GM12878 (cell line): ENCODE measurements around the gene EXOC3L4. TPM values are rescaled to one million over a fixed set of nuclear protein-coding genes. Genes with fewer than 3 reads are reported as not detected.

Source experiments
- ATAC-seq: fragments of 200-7000 bp; cut with Tn5 transposase; 3 replicates; pipeline ENCODE4 v1.9.1; 2020; ENCODE audit warnings: mild to moderate bottlenecking, moderate library complexity
- BruUV-seq: library from RNA; stranded (reverse); fragments of 400-500 nt; replicated peaks from 2 replicates; lab custom pipeline; 2021; lab: Mats Ljungman, UMichigan
- CTCF ChIA-PET: fragments of 300-600 bp; sonication (Branson Sonifier 250); formaldehyde crosslinking; extraction: SDS; loops from one replicate; lab custom pipeline; 2021; ENCODE audit warnings: inconsistent platforms; lab: Yijun Ruan, JAX
- POLR2A ChIA-PET: fragments of 350-600 bp; formaldehyde crosslinking; extraction: SDS; loops from one replicate; lab custom pipeline; 2021; ENCODE audit warnings: inconsistent platforms; lab: Charles Lee
- RAD21 ChIA-PET: fragments of 300-600 bp; sonication (Branson Sonifier 250); formaldehyde crosslinking; loops from one replicate; lab custom pipeline; 2023; ENCODE audit warnings: antibody characterized with exemption; ENCODE audit not compliant: unreplicated experiment; lab: Charles Lee
- SMC1A ChIA-PET: fragments of 300-600 bp; sonication (Branson Sonifier 250); formaldehyde crosslinking; loops from one replicate; lab custom pipeline; 2023; ENCODE audit not compliant: unreplicated experiment, uncharacterized antibody; lab: Charles Lee
- DNase-seq: peaks from one replicate; pipeline ENCODE4 v3.0.0-alpha.2; 2011; ENCODE audit warnings: low read depth, low spot score
- FAIRE-seq: peaks from 3 replicates; lab custom pipeline; 2011; peaks lifted over from hg19 to GRCh38; lab: Jason Lieb, UNC
- H2AFZ ChIP-seq: 2 replicates; pipeline ENCODE4 v1.6.0; 2011; ENCODE audit warnings: low read depth, low read length, control low read depth; ENCODE audit not compliant: control insufficient read depth
- H3K27ac ChIP-seq: 2 replicates; pipeline ENCODE4 v1.5.1; 2011; ENCODE audit warnings: control low read depth; ENCODE audit not compliant: control insufficient read depth, insufficient read depth
- H3K27me3 ChIP-seq, 2 experiments: replicated peaks in 1 of 2; 2 replicates each; pipeline versions ENCODE4 v1.6.0 to v1.6.1; 2011; ENCODE audit warnings: low read length in 1 of 2; ENCODE audit not compliant: control insufficient read depth in 2 of 2, insufficient read depth in 2 of 2
- H3K36me3 ChIP-seq, 2 experiments: 2 replicates each; pipeline ENCODE4 v1.5.1; 2011; ENCODE audit warnings: low read length in 1 of 2; ENCODE audit not compliant: control insufficient read depth in 2 of 2, insufficient read depth in 2 of 2
- H3K4me1 ChIP-seq: 2 replicates; pipeline ENCODE4 v1.6.1; 2011; ENCODE audit warnings: mild to moderate bottlenecking, low read length, moderate library complexity, mixed read lengths; ENCODE audit not compliant: control insufficient read depth, insufficient read depth
- H3K4me2 ChIP-seq: 2 replicates; pipeline ENCODE4 v1.6.0; 2011; ENCODE audit warnings: control low read depth; ENCODE audit not compliant: control insufficient read depth, insufficient read depth
- H3K4me3 ChIP-seq: fragments of 200-600 bp; sonication (generic); 2 replicates; pipeline ENCODE4 v1.5.1; 2016
- H3K79me2 ChIP-seq: 2 replicates; pipeline ENCODE4 v1.6.0; 2011; ENCODE audit warnings: low read length; ENCODE audit not compliant: control insufficient read depth, insufficient read depth
- H3K9ac ChIP-seq: 2 replicates; pipeline ENCODE4 v1.8.0; 2011; ENCODE audit warnings: low read length, control low read depth, mixed read lengths; ENCODE audit not compliant: control insufficient read depth, insufficient read depth
- H3K9me3 ChIP-seq: replicated peaks from 3 replicates; pipeline ENCODE4 v1.5.1; 2011; ENCODE audit warnings: mild to moderate bottlenecking, low read length; ENCODE audit not compliant: control insufficient read depth, insufficient read depth
- H4K20me1 ChIP-seq: 2 replicates; pipeline ENCODE4 v1.6.0; 2011; ENCODE audit not compliant: control insufficient read depth, insufficient read depth
- CBX3 ChIP-seq: fragments of 200-600 bp; sonication (generic); IDR thresholded peaks from 2 replicates; pipeline ENCODE4 v1.6.1; 2016; ENCODE audit warnings: low read depth, borderline replicate concordance
- CUX1 ChIP-seq: IDR thresholded peaks from 2 replicates; pipeline ENCODE4 v1.6.1; 2012; ENCODE audit warnings: improper control_type of control experiment, low read depth, low read length; ENCODE audit not compliant: insufficient replicate concordance
- HSF1 ChIP-seq: fragments of 150-350 bp; IDR thresholded peaks from 2 replicates; pipeline ENCODE4 v1.6.1; 2014; ENCODE audit warnings: mild to moderate bottlenecking, low read depth, low read length
- SP1 ChIP-seq: IDR thresholded peaks from one replicate; pipeline ENCODE4 v1.6.1; 2011; ENCODE audit warnings: low read depth, low read length
- TCF7 ChIP-seq: IDR thresholded peaks from 2 replicates; pipeline ENCODE4 v1.6.1; 2014; ENCODE audit warnings: antibody characterized with exemption, borderline replicate concordance
- ZBTB33 ChIP-seq: fragments of 450-650 bp; IDR thresholded peaks from 2 replicates; pipeline ENCODE4 v1.6.1; 2017; ENCODE audit warnings: mild to moderate bottlenecking
- WGBS: methylation state at CpG from one replicate; pipeline ENCODE4 v1.1.6; 2016; ENCODE audit warnings: low lambda C conversion rate; ENCODE audit not compliant: insufficient replicate concordance, insufficient coverage; ENCODE audit errors: missing lambda C conversion rate; 5-methylcytosine and 5-hydroxymethylcytosine counted together
- in situ Hi-C: fragments of 300-500 bp; cut with MboI; formaldehyde crosslinking; loops from 9 replicates; pipeline ENCODE4 v1.14.3; 2018; ENCODE audit warnings: mixed read lengths
- intact Hi-C: fragments of 100-400 bp; cut with micrococcal nuclease; formaldehyde crosslinking; loops from one replicate; pipeline ENCODE4 v1.14.2; 2022; ENCODE audit not compliant: unreplicated experiment
- polyA plus RNA-seq, 11 experiments: library from polyadenylated mRNA; depleted of rRNA in 4 of 11; unstranded in 6 of 11; stranded (reverse) in 5 of 11; fragments of >200 nt; fragmentation: Nextera tagmentation in 4 of 11; fragmentation: Illumina TruSeq in 1 of 11; extraction: Ambion mirVana in 4 of 11; extraction: Trizol in 1 of 11; gene quantifications; 1 replicate in 1 of 11; 2 replicates in 10 of 11; pipeline versions ENCODE4 v1.2.1 to v1.2.3, GENCODE V29; 2011 to 2016; ENCODE audit warnings: inconsistent platforms in 2 of 11, missing spikeins in 2 of 11, low read depth in 1 of 11
- total RNA-seq, 4 experiments: library from RNA; depleted of rRNA in 3 of 4; stranded (reverse); fragments of >200 nt in 3 of 4; fragmentation: Illumina TruSeq in 1 of 4; extraction: Trizol in 1 of 4; gene quantifications; 2 replicates each; pipeline versions ENCODE4 v1.2.1 to v1.2.3, GENCODE V29; 2013 to 2021

EXOC3L4 gene
- total and polyA plus RNA-seq, 10 of the 15 experiments (the other 5 are each of a cell fraction or from before 2014, with no cell fraction given), result not detected

GRCh38 chr14:103068351-103069073, 26.0 kb upstream of the EXOC3L4 start:
- ChIA-PET RAD21 (no interaction called here), POLR2A (no interaction called here)
- H2AFZ ChIP-seq, result no peak overlapping the region

More at GRCh38 chr14:103068351-103069073, 26.0 kb upstream of the EXOC3L4 start:
- ATAC-seq (no peak), FAIRE-seq (no peak), DNase-seq (no peak)
- Histone ChIP-seq H3K36me3 (no peaks in the 10 kb centered on the region), H3K4me2 (no peak overlapping the region), H3K79me2 (no peaks in the 10 kb centered on the region), H3K4me3 (no peak overlapping the region), H4K20me1 (no peaks in the 10 kb centered on the region), H3K27ac (no peak overlapping the region), H3K9me3 (no peaks in the 10 kb centered on the region), H3K9ac (no peak overlapping the region), H3K27me3 (no peaks in the 10 kb centered on the region; a peak in 1 of 4 replicates), H3K4me1 (no peaks in the 10 kb centered on the region)
- no TSS peak for BruUV-seq
- 20% methylated on average over 18 of the region's 22 CpGs for WGBS
- TF ChIP-seq CUX1, result no peak
- peak; percentile 82; the same call in 1 of the 2 replicates for TF ChIP-seq ZBTB33
- no peak for TF ChIP-seq CBX3
- TF ChIP-seq HSF1, result no peak
- no peak for TF ChIP-seq TCF7
- no peak for TF ChIP-seq SP1
- ChIA-PET CTCF (interaction anchor here (1.5 kb wide), 1 partner anchor 115 kb away, joined by 5 read pairs; no protein-coding TSS in a partner anchor), SMC1A (interaction anchor here (1.2 to 1.3 kb wide), 2 partner anchors 374 kb away, joined by 3 read pairs; no protein-coding TSS in a partner anchor)
- in situ Hi-C loops (no loop called here), intact Hi-C loops (no loop called here)
